Rectal smooth muscle tissue (tissue), 1 donor: ENCODE results near the gene TRPM2.
A peak's percentile ranks its signal among the peaks of the same experiment; 100 is the strongest.
"Not testable (repeated sequence)": the region's sequence is repeated elsewhere in the genome, so short reads cannot be mapped to it uniquely, and the experiment has no call there.

Experiments used
- H3K27ac ChIP-seq: one replicate; pipeline ENCODE4 v1.7.0; 2013; ENCODE audit warnings: low read depth, low read length, inconsistent platforms
- H3K27me3 ChIP-seq: one replicate; pipeline ENCODE4 v1.7.0; 2013; ENCODE audit warnings: low read length; ENCODE audit not compliant: control insufficient read depth, insufficient read depth
- H3K36me3 ChIP-seq: one replicate; pipeline ENCODE4 v1.7.0; 2013; ENCODE audit warnings: low read length; ENCODE audit not compliant: control insufficient read depth, insufficient read depth
- H3K4me1 ChIP-seq: one replicate; pipeline ENCODE4 v1.7.0; 2013; ENCODE audit warnings: low read length; ENCODE audit not compliant: control insufficient read depth, insufficient read depth
- H3K4me3 ChIP-seq: one replicate; pipeline ENCODE4 v1.7.0; 2013; ENCODE audit warnings: low read length
- H3K9ac ChIP-seq: one replicate; pipeline ENCODE4 v1.7.0; 2013; ENCODE audit warnings: low read length

The TRPM2 gene

GRCh38 chr21:44466351-44466954, 113.0 kb downstream of the TRPM2 start:
- Histone ChIP-seq H3K4me3 (no peak overlapping the region), H3K27ac (no peak overlapping the region), H3K9ac (no peak overlapping the region), H3K36me3 (no peaks in the 10 kb centered on the region), H3K27me3 (no peaks in the 10 kb centered on the region), H3K4me1 (no peaks in the 10 kb centered on the region)

GRCh38 chr21:44466996-44467858, 113.8 kb downstream of the TRPM2 start:
- Histone ChIP-seq H3K4me3 (no peak overlapping the region), H3K4me1 (no peaks in the 10 kb centered on the region), H3K27me3 (no peaks in the 10 kb centered on the region), H3K27ac (no peak overlapping the region), H3K9ac (no peak overlapping the region), H3K36me3 (no peaks in the 10 kb centered on the region)

- no peak overlapping the region for H3K9ac ChIP-seq
- H3K36me3 ChIP-seq: no peaks in the 10 kb centered on the region
- H3K4me1 ChIP-seq: no peaks in the 10 kb centered on the region
- no peak overlapping the region for H3K4me3 ChIP-seq
- H3K27ac ChIP-seq: no peak overlapping the region
- no peaks in the 10 kb centered on the region for H3K27me3 ChIP-seq
Observed at GRCh38 chr21:44467859-44468195, 114.4 kb downstream of the TRPM2 start.

GRCh38 chr21:44471341-44471740, 117.9 kb downstream of the TRPM2 start:
- no peak overlapping the region for H3K4me3 ChIP-seq
- H3K27ac ChIP-seq: no peak overlapping the region
- H3K27me3 ChIP-seq: no peaks in the 10 kb centered on the region
- no peaks in the 10 kb centered on the region for H3K36me3 ChIP-seq
- H3K4me1 ChIP-seq: no peaks in the 10 kb centered on the region
- no peak overlapping the region for H3K9ac ChIP-seq

GRCh38 chr21:44471996-44472395, 118.6 kb downstream of the TRPM2 start:
- Histone ChIP-seq H3K27ac (no peak overlapping the region), H3K4me1 (no peaks in the 10 kb centered on the region), H3K36me3 (no peaks in the 10 kb centered on the region), H3K4me3 (no peak overlapping the region), H3K9ac (no peak overlapping the region), H3K27me3 (no peaks in the 10 kb centered on the region)

GRCh38 chr21:44473915-44474555, 120.6 kb downstream of the TRPM2 start:
- Histone ChIP-seq H3K36me3 (no peaks in the 10 kb centered on the region), H3K4me1 (peaks cover 10% of the 10 kb centered on the region), H3K4me3 (no peak overlapping the region), H3K9ac (no peak overlapping the region), H3K27ac (no peak overlapping the region), H3K27me3 (no peaks in the 10 kb centered on the region)

GRCh38 chr21:44475266-44475845, 121.9 kb downstream of the TRPM2 start:
- Histone ChIP-seq H3K4me1 (peaks cover 10% of the 10 kb centered on the region), H3K9ac (no peak overlapping the region), H3K27me3 (no peaks in the 10 kb centered on the region), H3K4me3 (no peak overlapping the region), H3K36me3 (no peaks in the 10 kb centered on the region), H3K27ac (no peak overlapping the region)

- Histone ChIP-seq H3K27ac (peak overlapping the region; percentile 74), H3K4me1 (peaks cover 10% of the 10 kb centered on the region), H3K27me3 (peaks cover 2% of the 10 kb centered on the region), H3K9ac (no peak overlapping the region), H3K4me3 (no peak overlapping the region), H3K36me3 (no peaks in the 10 kb centered on the region)
Observed at GRCh38 chr21:44477131-44477530, 123.7 kb downstream of the TRPM2 start.

GRCh38 chr21:44477712-44478111, 124.3 kb downstream of the TRPM2 start:
- peaks cover 2% of the 10 kb centered on the region for H3K27me3 ChIP-seq
- no peak overlapping the region for H3K9ac ChIP-seq
- H3K27ac ChIP-seq: peak overlapping the region; percentile 74
- no peaks in the 10 kb centered on the region for H3K36me3 ChIP-seq
- H3K4me1 ChIP-seq: peaks cover 10% of the 10 kb centered on the region
- H3K4me3 ChIP-seq: no peak overlapping the region

- peaks cover 10% of the 10 kb centered on the region for H3K4me1 ChIP-seq
- peak overlapping the region; percentile 74 for H3K27ac ChIP-seq
- H3K9ac ChIP-seq: no peak overlapping the region
- H3K27me3 ChIP-seq: peaks cover 2% of the 10 kb centered on the region
- no peak overlapping the region for H3K4me3 ChIP-seq
- no peaks in the 10 kb centered on the region for H3K36me3 ChIP-seq
Observed at GRCh38 chr21:44478124-44478800, 124.8 kb downstream of the TRPM2 start.

- H3K9ac ChIP-seq: no peak overlapping the region
- H3K36me3 ChIP-seq: no peaks in the 10 kb centered on the region
- no peak overlapping the region for H3K4me3 ChIP-seq
- H3K4me1 ChIP-seq: peaks cover 10% of the 10 kb centered on the region
- peaks cover 2% of the 10 kb centered on the region for H3K27me3 ChIP-seq
- peak overlapping the region; percentile 74 for H3K27ac ChIP-seq
Observed at GRCh38 chr21:44478801-44479167, 125.4 kb downstream of the TRPM2 start.

GRCh38 chr21:44479556-44480199, 126.3 kb downstream of the TRPM2 start:
- not testable (repeated sequence) for H3K27ac ChIP-seq, H3K27me3 ChIP-seq, H3K9ac ChIP-seq, H3K4me3 ChIP-seq, H3K36me3 ChIP-seq
- H3K4me1 ChIP-seq: peaks cover 10% of the 10 kb centered on the region
